Upper lobe of right lung (tissue), 1 donor: Measurements from ENCODE around the gene MTRF1L. TPM values are rescaled to one million over a fixed set of nuclear protein-coding genes. Genes with fewer than 3 reads are reported as not detected.

Source experiments
- ATAC-seq: fragments of 200-7000 bp; cut with Tn5 transposase; one replicate; pipeline ENCODE4 v1.9.1; 2020; ENCODE audit warnings: mild to moderate bottlenecking, moderate library complexity
- DNase-seq: peaks from one replicate; pipeline ENCODE4 v3.0.0-alpha.2; 2020
- H3K27ac ChIP-seq: fragments of 200-600 bp; one replicate; pipeline ENCODE4 v1.8.0; 2022
- H3K27me3 ChIP-seq: fragments of 200-600 bp; one replicate; pipeline ENCODE4 v1.8.0; 2022; ENCODE audit warnings: mild to moderate bottlenecking
- H3K36me3 ChIP-seq: fragments of 200-600 bp; one replicate; pipeline ENCODE4 v1.8.0; 2022
- H3K4me1 ChIP-seq: fragments of 200-600 bp; one replicate; pipeline ENCODE4 v1.8.0; 2022
- H3K4me3 ChIP-seq: fragments of 200-600 bp; one replicate; pipeline ENCODE4 v1.8.0; 2022; ENCODE audit warnings: mild to moderate bottlenecking
- H3K9me3 ChIP-seq: fragments of 200-600 bp; one replicate; pipeline ENCODE4 v1.8.0; 2022
- CTCF ChIP-seq: fragments of 200-600 bp; IDR thresholded peaks from one replicate; pipeline ENCODE4 v1.8.0; 2022; ENCODE audit warnings: antibody characterized with exemption
- intact Hi-C: fragments of 100-400 bp; cut with DNase I; formaldehyde crosslinking; loops from one replicate; pipeline ENCODE4 v1.11.0; 2022
- total RNA-seq: library from RNA; stranded (reverse); fragmentation: NEBNext Ultra II Directional; extraction: Animal tissue kit (Norgen Biotek cat#: 25700); gene quantifications from one replicate; pipeline ENCODE4 v1.2.1, GENCODE V29; 2021
- donor health status: DM: no; HTN: yes; CAD: no; lungs with severe emphysema.

The MTRF1L gene
- total RNA-seq, 1 donor from 2014 or later = 17.9 TPM

DNA sequence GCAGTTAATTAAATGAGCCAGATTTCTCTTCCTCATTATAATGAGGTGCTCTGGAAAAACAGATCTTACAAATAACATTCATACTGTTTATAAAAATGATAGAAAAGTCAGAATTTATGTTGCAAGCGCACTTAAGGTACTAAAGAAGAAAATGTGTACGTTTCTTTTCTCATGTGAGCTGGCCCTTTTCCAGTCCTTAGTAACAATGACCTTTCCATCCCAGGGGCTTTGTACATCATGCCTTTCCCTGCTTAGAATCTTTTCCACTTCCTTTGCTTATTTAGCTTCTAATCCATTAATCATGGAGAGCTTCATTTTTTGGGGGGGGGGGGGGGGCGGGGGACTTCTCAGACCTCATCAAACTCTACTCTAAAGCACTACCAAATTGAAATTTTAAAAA is 24.5 kb downstream of the MTRF1L start:
- ATAC-seq = no peak
- Histone ChIP-seq H3K9me3 (no peaks in the 10 kb centered on the region), H3K4me3 (no peak overlapping the region), H3K27ac (no peak overlapping the region), H3K27me3 (no peaks in the 10 kb centered on the region), H3K36me3 (peaks cover under 1% of the 10 kb centered on the region), H3K4me1 (peaks cover 17% of the 10 kb centered on the region)
- no peak for DNase-seq
- no peak for TF ChIP-seq CTCF
- intact Hi-C loops = no loop called here

DNA sequence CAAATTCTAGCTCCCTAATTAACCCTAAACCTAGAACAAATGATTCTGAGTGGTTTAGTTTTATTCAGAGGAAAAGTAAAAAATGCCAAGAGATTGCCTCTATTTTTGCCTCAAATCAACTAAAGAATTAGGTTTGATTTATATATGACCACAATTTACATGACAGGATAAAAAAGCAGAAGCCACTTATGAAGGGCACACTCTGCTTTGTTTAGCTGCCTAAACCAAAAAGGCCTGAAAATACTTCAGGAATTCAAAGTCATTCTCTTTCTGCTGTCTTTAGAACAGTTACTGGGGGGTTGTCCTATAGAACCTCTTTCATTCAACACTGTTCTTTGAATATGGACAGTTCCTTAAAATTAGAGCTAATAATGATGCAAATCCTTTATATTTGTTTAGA is 25.0 kb downstream of the MTRF1L start:
- Histone ChIP-seq H3K4me1 (peaks cover 16% of the 10 kb centered on the region), H3K36me3 (peaks cover 5% of the 10 kb centered on the region), H3K9me3 (no peaks in the 10 kb centered on the region), H3K27ac (no peak overlapping the region), H3K27me3 (no peaks in the 10 kb centered on the region), H3K4me3 (no peak overlapping the region)
- ATAC-seq = no peak
- no peak for TF ChIP-seq CTCF
- intact Hi-C loops = no loop called here
- no peak for DNase-seq

- no peak for ATAC-seq
- H3K27me3 ChIP-seq = no peaks in the 10 kb centered on the region
Measured at GRCh38 chr6:152976749-152977148, 25.8 kb downstream of the MTRF1L start.

DNA sequence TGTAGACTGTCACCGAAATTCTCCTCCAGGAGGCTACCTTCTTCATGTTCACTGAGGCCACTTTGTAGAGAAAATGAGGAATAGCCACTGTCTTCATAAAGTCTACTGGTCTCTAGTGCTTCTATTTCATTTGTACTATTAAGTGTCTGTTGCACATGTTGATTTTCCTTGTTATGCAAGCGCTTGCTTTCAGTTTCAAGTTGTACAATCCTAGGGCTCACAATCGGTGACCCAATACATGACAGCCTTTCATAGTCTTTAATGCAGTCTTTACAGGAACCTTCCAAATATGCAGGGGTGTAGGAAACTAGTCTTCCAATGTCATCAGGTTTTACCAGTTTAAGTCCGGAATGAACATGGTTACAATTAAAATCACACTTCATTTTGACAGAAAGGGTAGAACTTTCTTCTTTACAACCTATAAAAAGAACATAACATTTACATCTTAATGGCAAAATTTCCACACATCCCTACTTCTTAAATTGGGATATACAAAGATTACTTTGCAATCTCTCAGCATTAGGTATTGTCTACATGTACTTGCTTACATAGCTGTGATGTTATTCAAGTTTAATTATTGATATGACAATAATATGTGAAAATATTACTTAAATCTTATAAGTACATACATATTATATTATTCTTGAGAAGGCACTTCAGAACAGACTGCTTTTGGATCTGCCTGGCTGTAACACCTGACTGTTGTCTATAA is 27.1 kb downstream of the MTRF1L start:
- no peak overlapping the region for H3K4me3 ChIP-seq
- H3K36me3 ChIP-seq = peaks cover 27% of the 10 kb centered on the region
- no peaks in the 10 kb centered on the region for H3K9me3 ChIP-seq
- no peak overlapping the region for H3K27ac ChIP-seq
- peak; percentile 92 for ATAC-seq
- intact Hi-C loops = no loop called here
- peaks cover 6% of the 10 kb centered on the region for H3K4me1 ChIP-seq
- no peak for TF ChIP-seq CTCF
- H3K27me3 ChIP-seq = no peaks in the 10 kb centered on the region
- no peak for DNase-seq

More at GRCh38 chr6:152976749-152977148, 25.8 kb downstream of the MTRF1L start:
- no peak for DNase-seq
- Histone ChIP-seq H3K36me3 (peaks cover 13% of the 10 kb centered on the region), H3K4me1 (peaks cover 8% of the 10 kb centered on the region), H3K4me3 (no peak overlapping the region), H3K27ac (no peak overlapping the region), H3K9me3 (no peaks in the 10 kb centered on the region)
- TF ChIP-seq CTCF = no peak
- intact Hi-C loops = no loop called here

DNA sequence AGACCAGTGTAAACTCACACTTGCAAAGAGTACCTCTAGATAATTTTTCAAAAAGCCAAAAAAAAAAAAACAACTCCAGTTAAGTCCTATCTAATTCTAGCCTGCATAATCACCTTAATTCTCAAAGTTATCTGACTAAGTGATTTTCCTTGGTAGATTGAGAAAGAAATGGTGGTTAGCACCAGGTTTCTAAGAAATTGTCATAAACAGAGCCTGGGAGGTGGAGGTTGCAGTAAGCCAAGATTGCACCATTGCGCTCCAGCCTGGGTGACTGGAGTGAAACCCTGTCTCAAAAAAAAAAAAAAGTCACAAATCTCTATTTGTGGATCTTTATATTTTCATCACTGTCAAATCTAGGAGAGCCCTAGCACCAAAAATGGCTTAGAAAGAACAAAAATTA is 28.6 kb downstream of the MTRF1L start:
- intact Hi-C loops = no loop called here
- no peaks in the 10 kb centered on the region for H3K27me3 ChIP-seq
- H3K9me3 ChIP-seq = no peaks in the 10 kb centered on the region
- ATAC-seq = no peak
- no peak overlapping the region for H3K4me3 ChIP-seq
- no peak for DNase-seq
- H3K27ac ChIP-seq = no peak overlapping the region
- no peak for TF ChIP-seq CTCF
- peaks cover 6% of the 10 kb centered on the region for H3K4me1 ChIP-seq
- peaks cover 33% of the 10 kb centered on the region for H3K36me3 ChIP-seq
